ENCODE results near the gene MICAL3.

The MICAL3 gene

GRCh38 chr22:17868771-17869170 lies 155.6 kb downstream of the MICAL3 start:
- DNase-seq (ENCODE audit: low read depth in 2 of 2) = no peak

GRCh38 chr22:17867160-17867785 lies 157.1 kb downstream of the MICAL3 start:
- no peak for DNase-seq (ENCODE audit: low read depth in 2 of 2)

- no peak for DNase-seq (ENCODE audit: low read depth in 2 of 2)
Observed at GRCh38 chr22:17866621-17867020, 157.7 kb downstream of the MICAL3 start.

- DNase-seq (ENCODE audit: low read depth in 2 of 2) = no peak
Observed at GRCh38 chr22:17866127-17866526, 158.2 kb downstream of the MICAL3 start.

GRCh38 chr22:17865183-17866055 lies 158.9 kb downstream of the MICAL3 start:
- no peak for DNase-seq (ENCODE audit: low read depth in 2 of 2)

- no peak for DNase-seq (ENCODE audit: low read depth in 2 of 2)
Observed at GRCh38 chr22:17864398-17865182, 159.8 kb downstream of the MICAL3 start.

- no peak for DNase-seq (ENCODE audit: low read depth in 2 of 2)
Observed at GRCh38 chr22:17862646-17863181, 161.6 kb downstream of the MICAL3 start.

- DNase-seq (ENCODE audit: low read depth in 2 of 2) = no peak
Observed at GRCh38 chr22:17861909-17862308, 162.5 kb downstream of the MICAL3 start.

- DNase-seq (ENCODE audit: low read depth in 2 of 2) = no peak
Observed at GRCh38 chr22:17860220-17860965, 164.0 kb downstream of the MICAL3 start.

GRCh38 chr22:17858033-17858432 lies 166.3 kb downstream of the MICAL3 start:
- no peak for DNase-seq (ENCODE audit: low read depth in 2 of 2)

GRCh38 chr22:17855572-17856290 lies 168.6 kb downstream of the MICAL3 start:
- DNase-seq (ENCODE audit: low read depth in 2 of 2) = no peak

- no peak for DNase-seq (ENCODE audit: low read depth in 2 of 2)
Observed at GRCh38 chr22:17853073-17853472, 171.3 kb downstream of the MICAL3 start.

GRCh38 chr22:17851759-17852158 lies 172.6 kb downstream of the MICAL3 start:
- no peak for DNase-seq (ENCODE audit: low read depth in 2 of 2)

- DNase-seq (ENCODE audit: low read depth in 2 of 2) = no peak
Observed at GRCh38 chr22:17847360-17848078, 176.8 kb downstream of the MICAL3 start.

- no peak for DNase-seq (ENCODE audit: low read depth in 2 of 2)
Observed at GRCh38 chr22:17846326-17846992, 177.9 kb downstream of the MICAL3 start.

- DNase-seq (ENCODE audit: low read depth in 2 of 2) = no peak
Observed at GRCh38 chr22:17845790-17846189, 178.6 kb downstream of the MICAL3 start.

- DNase-seq (ENCODE audit: low read depth in 2 of 2) = no peak
Observed at GRCh38 chr22:17845327-17845726, 179.0 kb downstream of the MICAL3 start.

GRCh38 chr22:17844150-17844549 lies 180.2 kb downstream of the MICAL3 start:
- no peak for DNase-seq (ENCODE audit: low read depth in 2 of 2)

- peak; percentile 3 to 4 for DNase-seq (ENCODE audit: low read depth in 2 of 2)
Observed at GRCh38 chr22:17842386-17842785, 182.0 kb downstream of the MICAL3 start.

- no peak for DNase-seq (ENCODE audit: low read depth in 2 of 2)
Observed at GRCh38 chr22:17841836-17842235, 182.5 kb downstream of the MICAL3 start.

Measured in stimulated activated CD4-positive, alpha-beta T cell treated with anti-CD3 and anti-CD28 coated beads, Interleukin-1b, Interleukin-23, amount 100 ng/mL, for 4 hours (primary cell).